PC-9 (cell line): Measurements from ENCODE around the gene SORCS2. TPM values are rescaled to one million over a fixed set of nuclear protein-coding genes. Genes with fewer than 3 reads are reported as not detected.

Experiments used
- BruUV-seq: library from RNA; stranded (reverse); fragments of 400-500 nt; replicated peaks from 2 replicates; lab custom pipeline; 2021; lab: Mats Ljungman, UMichigan
- CTCF ChIA-PET: fragments of 300-600 bp; sonication (Branson Sonifier 250); formaldehyde crosslinking; loops from one replicate; lab custom pipeline; 2022; ENCODE audit warnings: antibody characterized with exemption; lab: Charles Lee
- POLR2A ChIA-PET: fragments of 300-600 bp; sonication (Branson Sonifier 250); formaldehyde crosslinking; loops from one replicate; lab custom pipeline; 2022; ENCODE audit warnings: antibody characterized with exemption; ENCODE audit not compliant: unreplicated experiment; lab: Charles Lee
- DNase-seq, 2 experiments: peaks; one replicate each; pipeline versions ENCODE4 v3.0.0 to v3.0.0-alpha.2; 2015 to 2022; ENCODE audit warnings: mixed read lengths in 1 of 2
- H2AFZ ChIP-seq: fragments of 200-600 bp; sonication (generic); 2 replicates; pipeline ENCODE4 v1.8.1; 2017; ENCODE audit warnings: antibody characterized with exemption
- H3F3A ChIP-seq: fragments of 200-600 bp; sonication (generic); 2 replicates; pipeline ENCODE4 v1.8.1; 2017; ENCODE audit warnings: antibody characterized with exemption, mild to moderate bottlenecking, low read depth; ENCODE audit not compliant: insufficient read depth
- H3K27ac ChIP-seq: fragments of 200-600 bp; sonication (generic); 2 replicates; pipeline ENCODE4 v1.6.1; 2016; ENCODE audit warnings: mixed run types
- H3K27me3 ChIP-seq: fragments of 200-600 bp; sonication (generic); 2 replicates; pipeline ENCODE4 v1.6.1; 2016; ENCODE audit warnings: low read depth, mixed run types; ENCODE audit not compliant: insufficient read depth
- H3K36me3 ChIP-seq: fragments of 200-600 bp; sonication (generic); 2 replicates; pipeline ENCODE4 v1.6.1; 2016; ENCODE audit warnings: low read depth, mixed run types
- H3K4me1 ChIP-seq: fragments of 200-600 bp; sonication (generic); replicated peaks from 2 replicates; pipeline ENCODE4 v1.6.1; 2016; ENCODE audit warnings: mixed run types; ENCODE audit not compliant: insufficient read depth
- H3K4me2 ChIP-seq: fragments of 200-600 bp; sonication (generic); 2 replicates; pipeline ENCODE4 v1.6.1; 2017; ENCODE audit warnings: mixed run types
- H3K4me3 ChIP-seq: fragments of 200-600 bp; sonication (generic); 2 replicates; pipeline ENCODE4 v1.6.1; 2016; ENCODE audit warnings: mixed run types
- H3K79me2 ChIP-seq: fragments of 200-600 bp; sonication (generic); 2 replicates; pipeline ENCODE4 v1.6.1; 2017; ENCODE audit warnings: low read depth, mixed run types
- H3K9me2 ChIP-seq: fragments of 200-600 bp; sonication (generic); 2 replicates; pipeline ENCODE4 v1.8.1; 2017; ENCODE audit warnings: mild to moderate bottlenecking; ENCODE audit not compliant: insufficient read depth
- H3K9me3 ChIP-seq: fragments of 200-600 bp; sonication (generic); 2 replicates; pipeline ENCODE4 v1.8.1; 2016; ENCODE audit warnings: low read depth; ENCODE audit not compliant: insufficient read depth
- H4K20me1 ChIP-seq: fragments of 200-600 bp; sonication (generic); 2 replicates; pipeline ENCODE4 v1.8.1; 2017; ENCODE audit not compliant: insufficient read depth
- CTCF ChIP-seq: fragments of 200-600 bp; sonication (generic); conservative IDR thresholded peaks from 2 replicates; pipeline ENCODE4 v1.6.1; 2017; ENCODE audit warnings: mixed run types, antibody characterized with exemption, mild to moderate bottlenecking, moderate library complexity
- EZH2 ChIP-seq: fragments of 200-600 bp; sonication (generic); IDR thresholded peaks from 2 replicates; pipeline ENCODE4 v1.8.0; 2017; ENCODE audit warnings: antibody characterized with exemption, low read depth
- intact Hi-C: fragments of 100-400 bp; cut with micrococcal nuclease; formaldehyde crosslinking; loops from one replicate; pipeline ENCODE4 v1.10.0; 2022; ENCODE audit not compliant: unreplicated experiment
- total RNA-seq: library from RNA; stranded (reverse); gene quantifications from 2 replicates; pipeline ENCODE4 v1.2.3, GENCODE V29; 2021

Gene SORCS2
- total RNA-seq, 1 experiment from 2014 or later, result 25.8 TPM

GRCh38 chr4:7458066-7458425 is 265.7 kb downstream of the SORCS2 start:
- Histone ChIP-seq H3K36me3 (no peaks in the 10 kb centered on the region), H3K27ac (no peak overlapping the region), H3K9me3 (no peaks in the 10 kb centered on the region), H3K9me2 (no peaks in the 10 kb centered on the region), H3K4me1 (no peaks in the 10 kb centered on the region), H3F3A (no peaks in the 10 kb centered on the region), H3K4me2 (no peak overlapping the region), H3K79me2 (no peaks in the 10 kb centered on the region), H2AFZ (no peak overlapping the region), H4K20me1 (no peaks in the 10 kb centered on the region), H3K4me3 (no peak overlapping the region), H3K27me3 (no peaks in the 10 kb centered on the region)
- CTCF ChIA-PET, result no interaction called here
- intact Hi-C loops, result no loop called here
- no peak for DNase-seq
- POLR2A ChIA-PET, result no interaction called here
- TF ChIP-seq CTCF (no peak), EZH2 (no peak)
- BruUV-seq, result no TSS peak

- no peak overlapping the region for H3K4me2 ChIP-seq
- no peaks in the 10 kb centered on the region for H3F3A ChIP-seq
- no peaks in the 10 kb centered on the region for H3K4me1 ChIP-seq
- H3K36me3 ChIP-seq, result no peaks in the 10 kb centered on the region
- no peak overlapping the region for H2AFZ ChIP-seq
- H3K27me3 ChIP-seq, result no peaks in the 10 kb centered on the region
- no peak for DNase-seq
- POLR2A ChIA-PET, result no interaction called here
- H3K27ac ChIP-seq, result no peak overlapping the region
- H3K4me3 ChIP-seq, result no peak overlapping the region
- no TSS peak for BruUV-seq
- H4K20me1 ChIP-seq, result no peaks in the 10 kb centered on the region
- TF ChIP-seq EZH2 (no peak), CTCF (no peak)
- CTCF ChIA-PET, result no interaction called here
- intact Hi-C loops, result no loop called here
- H3K9me3 ChIP-seq, result no peaks in the 10 kb centered on the region
- no peaks in the 10 kb centered on the region for H3K79me2 ChIP-seq
- H3K9me2 ChIP-seq, result no peaks in the 10 kb centered on the region
Observed at GRCh38 chr4:7458477-7458876, 266.1 kb downstream of the SORCS2 start.

- Histone ChIP-seq H3K9me2 (no peaks in the 10 kb centered on the region), H3K4me1 (no peaks in the 10 kb centered on the region), H3K9me3 (no peaks in the 10 kb centered on the region), H3F3A (no peaks in the 10 kb centered on the region), H4K20me1 (no peaks in the 10 kb centered on the region), H3K27ac (no peak overlapping the region), H3K79me2 (no peaks in the 10 kb centered on the region), H3K4me2 (no peak overlapping the region), H3K36me3 (no peaks in the 10 kb centered on the region), H3K27me3 (no peaks in the 10 kb centered on the region), H2AFZ (no peak overlapping the region), H3K4me3 (no peak overlapping the region)
- TF ChIP-seq CTCF (no peak), EZH2 (no peak)
- CTCF ChIA-PET, result no interaction called here
- POLR2A ChIA-PET, result no interaction called here
- intact Hi-C loops, result no loop called here
- no peak for DNase-seq
- no TSS peak for BruUV-seq
Observed at GRCh38 chr4:7459471-7459870, 267.1 kb downstream of the SORCS2 start.
